ENCODE results near the gene ANP32E. TPM values are rescaled to one million over a fixed set of nuclear protein-coding genes. Genes with fewer than 3 reads are reported as not detected.
A peak's percentile ranks its signal among the peaks of the same experiment; 100 is the strongest.

ANP32E gene
- total and polyA plus RNA-seq, 2 of the 13 experiments (the other 11 are each of a cell fraction or from before 2014, with no cell fraction given) = 10.3 to 53.0 TPM

DNA sequence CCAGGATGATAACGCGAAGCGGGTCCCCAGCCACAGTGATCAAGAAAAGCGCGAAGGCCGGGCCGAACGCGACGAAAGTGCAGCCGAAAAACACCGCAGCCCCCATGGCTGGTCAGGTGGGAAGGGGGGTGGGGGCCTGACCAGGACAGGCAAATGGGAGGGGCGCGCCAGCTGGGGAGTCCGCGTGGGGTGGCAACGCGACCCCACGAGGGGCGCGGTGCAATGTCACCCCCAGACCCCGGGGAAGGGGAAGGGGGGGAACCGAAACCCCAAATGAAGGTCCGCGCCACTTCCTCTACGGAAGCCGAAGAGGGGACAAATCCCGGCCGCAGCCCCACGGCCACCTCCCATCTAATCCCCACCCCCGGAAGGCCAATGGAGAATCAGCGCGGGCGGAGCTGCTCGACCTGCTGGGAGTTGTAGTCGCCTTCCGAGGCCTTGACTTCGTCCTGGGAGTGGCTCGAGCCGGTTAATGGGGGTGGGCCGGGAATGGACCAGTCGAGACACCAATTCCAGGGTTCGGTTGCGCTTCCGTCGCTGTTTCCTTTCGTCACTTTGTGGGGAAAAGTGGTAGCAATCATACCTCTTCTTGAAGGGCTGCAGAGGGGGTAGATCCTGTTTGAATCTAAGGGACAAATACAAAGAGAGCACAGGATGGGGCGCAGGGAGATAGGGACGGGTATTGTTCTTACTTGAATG lies 32.9 kb upstream of the ANP32E start, which contains the start of gene APH1A (continued):
- TF ChIP-seq, protein P1, sequence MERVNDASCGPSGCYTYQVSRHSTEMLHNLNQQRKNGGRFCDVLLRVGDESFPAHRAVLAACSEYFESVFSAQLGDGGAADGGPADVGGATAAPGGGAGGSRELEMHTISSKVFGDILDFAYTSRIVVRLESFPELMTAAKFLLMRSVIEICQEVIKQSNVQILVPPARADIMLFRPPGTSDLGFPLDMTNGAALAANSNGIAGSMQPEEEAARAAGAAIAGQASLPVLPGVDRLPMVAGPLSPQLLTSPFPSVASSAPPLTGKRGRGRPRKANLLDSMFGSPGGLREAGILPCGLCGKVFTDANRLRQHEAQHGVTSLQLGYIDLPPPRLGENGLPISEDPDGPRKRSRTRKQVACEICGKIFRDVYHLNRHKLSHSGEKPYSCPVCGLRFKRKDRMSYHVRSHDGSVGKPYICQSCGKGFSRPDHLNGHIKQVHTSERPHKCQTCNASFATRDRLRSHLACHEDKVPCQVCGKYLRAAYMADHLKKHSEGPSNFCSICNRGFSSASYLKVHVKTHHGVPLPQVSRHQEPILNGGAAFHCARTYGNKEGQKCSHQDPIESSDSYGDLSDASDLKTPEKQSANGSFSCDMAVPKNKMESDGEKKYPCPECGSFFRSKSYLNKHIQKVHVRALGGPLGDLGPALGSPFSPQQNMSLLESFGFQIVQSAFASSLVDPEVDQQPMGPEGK (CRISPR knock-in tag; IDR thresholded peaks at IDR 0.05) = peak; percentile 83
- TF ChIP-seq NAIF1 (CRISPR knock-in tag; IDR thresholded peaks at IDR 0.05; ENCODE audit: borderline replicate concordance) (0 out of 2 replicates have a peak, but pooled peaks have one; percentile 34), NR2F1 (CRISPR knock-in tag; IDR thresholded peaks at IDR 0.05) (0 out of 4 replicates have a peak, but pooled peaks of 1 of the 2 experiments have one; percentile 8), MXD1 (CRISPR knock-in tag; IDR thresholded peaks at IDR 0.05) (peak; percentile 48; the same call in 1 of the 2 replicates), ATAD3A (CRISPR knock-in tag; IDR thresholded peaks at IDR 0.05) (no peak), MIER3 (CRISPR knock-in tag; IDR thresholded peaks at IDR 0.05; ENCODE audit: borderline replicate concordance) (peak; percentile 16; the same call in 1 of the 2 replicates), EEA1 (CRISPR knock-in tag; IDR thresholded peaks at IDR 0.05; ENCODE audit: borderline replicate concordance) (no peak), E2F1 (CRISPR knock-in tag; IDR thresholded peaks at IDR 0.05) (peak; percentile 86; the same call in 1 of the 2 replicates), TOE1 (CRISPR knock-in tag; IDR thresholded peaks at IDR 0.05) (no peak), ZBTB2 (CRISPR knock-in tag; IDR thresholded peaks at IDR 0.05; ENCODE audit: low read depth) (peak; percentile 46; the same call in 1 of the 2 replicates), MXD4 (CRISPR knock-in tag; IDR thresholded peaks at IDR 0.05) (peak; percentile 52; the same call in 1 of the 2 replicates), IRF2 (CRISPR knock-in tag; IDR thresholded peaks at IDR 0.05) (peak; percentile 98), TEAD3 (CRISPR knock-in tag; optimal IDR thresholded peaks at IDR 0.05; ENCODE audit: borderline replicate concordance) (peak; percentile 55), ZNF891 (CRISPR knock-in tag; IDR thresholded peaks at IDR 0.05) (peak; percentile 62; the same call in 1 of the 2 replicates), TAF1 (CRISPR knock-in tag; IDR thresholded peaks at IDR 0.05) (peak; percentile 59), SOX5 (CRISPR knock-in tag; IDR thresholded peaks at IDR 0.05; ENCODE audit: borderline replicate concordance) (peak; percentile 19; the same call in 1 of the 2 replicates), HCFC1 (IDR thresholded peaks at IDR 0.05; ENCODE audit: low read depth, low read length) (peak; percentile 84)
- TF ChIP-seq, protein P2, sequence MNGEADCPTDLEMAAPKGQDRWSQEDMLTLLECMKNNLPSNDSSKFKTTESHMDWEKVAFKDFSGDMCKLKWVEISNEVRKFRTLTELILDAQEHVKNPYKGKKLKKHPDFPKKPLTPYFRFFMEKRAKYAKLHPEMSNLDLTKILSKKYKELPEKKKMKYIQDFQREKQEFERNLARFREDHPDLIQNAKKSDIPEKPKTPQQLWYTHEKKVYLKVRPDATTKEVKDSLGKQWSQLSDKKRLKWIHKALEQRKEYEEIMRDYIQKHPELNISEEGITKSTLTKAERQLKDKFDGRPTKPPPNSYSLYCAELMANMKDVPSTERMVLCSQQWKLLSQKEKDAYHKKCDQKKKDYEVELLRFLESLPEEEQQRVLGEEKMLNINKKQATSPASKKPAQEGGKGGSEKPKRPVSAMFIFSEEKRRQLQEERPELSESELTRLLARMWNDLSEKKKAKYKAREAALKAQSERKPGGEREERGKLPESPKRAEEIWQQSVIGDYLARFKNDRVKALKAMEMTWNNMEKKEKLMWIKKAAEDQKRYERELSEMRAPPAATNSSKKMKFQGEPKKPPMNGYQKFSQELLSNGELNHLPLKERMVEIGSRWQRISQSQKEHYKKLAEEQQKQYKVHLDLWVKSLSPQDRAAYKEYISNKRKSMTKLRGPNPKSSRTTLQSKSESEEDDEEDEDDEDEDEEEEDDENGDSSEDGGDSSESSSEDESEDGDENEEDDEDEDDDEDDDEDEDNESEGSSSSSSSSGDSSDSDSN (CRISPR knock-in tag; IDR thresholded peaks at IDR 0.05) = peak; percentile 53
- TF ChIP-seq, protein P3, sequence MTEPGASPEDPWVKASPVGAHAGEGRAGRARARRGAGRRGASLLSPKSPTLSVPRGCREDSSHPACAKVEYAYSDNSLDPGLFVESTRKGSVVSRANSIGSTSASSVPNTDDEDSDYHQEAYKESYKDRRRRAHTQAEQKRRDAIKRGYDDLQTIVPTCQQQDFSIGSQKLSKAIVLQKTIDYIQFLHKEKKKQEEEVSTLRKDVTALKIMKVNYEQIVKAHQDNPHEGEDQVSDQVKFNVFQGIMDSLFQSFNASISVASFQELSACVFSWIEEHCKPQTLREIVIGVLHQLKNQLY (CRISPR knock-in tag; IDR thresholded peaks at IDR 0.05) = no peak
- TF ChIP-seq, protein P4, sequence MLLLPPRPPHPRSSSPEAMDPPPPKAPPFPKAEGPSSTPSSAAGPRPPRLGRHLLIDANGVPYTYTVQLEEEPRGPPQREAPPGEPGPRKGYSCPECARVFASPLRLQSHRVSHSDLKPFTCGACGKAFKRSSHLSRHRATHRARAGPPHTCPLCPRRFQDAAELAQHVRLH (CRISPR knock-in tag; IDR thresholded peaks at IDR 0.05; ENCODE audit: borderline replicate concordance, low read depth) = peak; percentile 46; the same call in 1 of the 2 replicates
